Osteoblast (primary cell): ENCODE measurements around the gene ABLIM2. TPM values are rescaled to one million over a fixed set of nuclear protein-coding genes. Genes with fewer than 3 reads are reported as not detected.

ENCODE experiments used
- DNase-seq: peaks from one replicate; pipeline ENCODE4 v3.0.0; 2011; ENCODE audit warnings: low spot score, mixed read lengths; ENCODE audit not compliant: insufficient read length; ENCODE audit errors: missing footprints
- H2AFZ ChIP-seq: 2 replicates; pipeline ENCODE4 v1.6.0; 2011; ENCODE audit warnings: mild to moderate bottlenecking, low read length
- H3K27ac ChIP-seq: 2 replicates; pipeline ENCODE4 v1.5.1; 2011; ENCODE audit warnings: mild to moderate bottlenecking, low read depth, low read length, moderate library complexity
- H3K27me3 ChIP-seq: 2 replicates; pipeline ENCODE4 v1.6.0; 2012; ENCODE audit warnings: mild to moderate bottlenecking, control low read depth, inconsistent platforms, low read length, moderate library complexity; ENCODE audit not compliant: insufficient read depth
- H3K36me3 ChIP-seq: 2 replicates; pipeline ENCODE4 v1.5.1; 2011; ENCODE audit warnings: mild to moderate bottlenecking, low read length, control low read depth, moderate library complexity; ENCODE audit not compliant: insufficient read depth
- H3K4me1 ChIP-seq: 2 replicates; pipeline ENCODE4 v1.5.1; 2011; ENCODE audit warnings: mild to moderate bottlenecking, low read length, control low read depth, moderate library complexity; ENCODE audit not compliant: insufficient read depth
- H3K4me2 ChIP-seq: 2 replicates; pipeline ENCODE4 v1.6.0; 2011; ENCODE audit warnings: mild to moderate bottlenecking, low read length; ENCODE audit not compliant: insufficient read depth
- H3K4me3 ChIP-seq: fragments of 200-600 bp; sonication (generic); 3 replicates; pipeline ENCODE4 v1.5.1; 2012; ENCODE audit warnings: mild to moderate bottlenecking, low read length, inconsistent platforms; ENCODE audit not compliant: insufficient read depth
- H3K79me2 ChIP-seq: 2 replicates; pipeline ENCODE4 v1.6.0; 2012; ENCODE audit warnings: mild to moderate bottlenecking, low read length, control low read depth, inconsistent platforms; ENCODE audit not compliant: insufficient read depth
- H3K9me3 ChIP-seq: 2 replicates; pipeline ENCODE4 v1.5.1; 2011; ENCODE audit warnings: low read depth, low read length, control low read depth
- H4K20me1 ChIP-seq: 2 replicates; pipeline ENCODE4 v1.6.0; 2012; ENCODE audit warnings: mild to moderate bottlenecking, low read length, control low read depth; ENCODE audit not compliant: insufficient read depth
- CTCF ChIP-seq: IDR thresholded peaks from 2 replicates; pipeline ENCODE4 v1.5.1; 2011; ENCODE audit warnings: mild to moderate bottlenecking, low read depth, low read length, moderate library complexity; ENCODE audit errors: extremely low read depth
- total RNA-seq: library from RNA; depleted of rRNA; stranded (reverse); fragments of >200 nt; gene quantifications from 2 replicates; pipeline ENCODE4 v1.2.3, GENCODE V29; 2012

ABLIM2 gene
- total RNA-seq, 1 donor: 0.36 TPM

DNA sequence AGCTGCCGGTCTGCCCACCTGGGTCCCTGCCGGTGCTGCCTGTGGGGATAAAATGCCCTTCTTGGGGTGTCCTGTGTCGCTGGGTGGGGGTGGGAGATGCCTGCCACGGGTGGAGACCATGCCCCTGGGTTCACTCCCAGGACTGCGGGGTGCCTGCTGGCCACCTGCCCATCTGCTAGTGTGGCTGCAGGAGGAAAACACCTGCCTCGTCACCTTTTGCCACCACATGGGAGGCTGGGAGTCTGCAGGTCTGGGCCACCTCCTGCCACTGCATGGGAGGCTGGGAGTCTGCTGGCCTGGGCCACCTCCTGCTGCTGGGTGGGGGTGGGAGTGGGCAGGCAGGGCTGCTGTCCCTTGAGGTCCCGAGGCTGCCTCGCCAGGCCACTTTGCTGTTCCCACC is 160.2 kb downstream of the ABLIM2 start:
- no peak overlapping the region for H2AFZ ChIP-seq
- TF ChIP-seq CTCF: no peak
- no peak overlapping the region for H3K4me2 ChIP-seq
- peaks cover 32% of the 10 kb centered on the region for H3K27me3 ChIP-seq
- no peaks in the 10 kb centered on the region for H4K20me1 ChIP-seq
- H3K79me2 ChIP-seq: no peaks in the 10 kb centered on the region
- H3K9me3 ChIP-seq: no peaks in the 10 kb centered on the region
- no peaks in the 10 kb centered on the region for H3K4me1 ChIP-seq
- no peak overlapping the region for H3K27ac ChIP-seq
- peak; percentile 2 for DNase-seq
- H3K36me3 ChIP-seq: no peaks in the 10 kb centered on the region
- no peak overlapping the region for H3K4me3 ChIP-seq

GRCh38 chr4:7995866-7996265 is 162.7 kb downstream of the ABLIM2 start:
- TF ChIP-seq CTCF: no peak
- Histone ChIP-seq H3K36me3 (no peaks in the 10 kb centered on the region), H3K27ac (no peak overlapping the region), H3K4me2 (no peak overlapping the region), H3K79me2 (no peaks in the 10 kb centered on the region), H2AFZ (no peak overlapping the region), H3K27me3 (peaks cover 19% of the 10 kb centered on the region), H3K4me1 (no peaks in the 10 kb centered on the region), H3K9me3 (no peaks in the 10 kb centered on the region), H3K4me3 (no peak overlapping the region), H4K20me1 (no peaks in the 10 kb centered on the region)
- DNase-seq: peak; percentile 75

- TF ChIP-seq CTCF: no peak
- no peaks in the 10 kb centered on the region for H3K79me2 ChIP-seq
- H2AFZ ChIP-seq: no peak overlapping the region
- peak; percentile 19 for DNase-seq
- no peaks in the 10 kb centered on the region for H3K36me3 ChIP-seq
- H3K4me2 ChIP-seq: no peak overlapping the region
- H4K20me1 ChIP-seq: no peaks in the 10 kb centered on the region
- H3K4me1 ChIP-seq: no peaks in the 10 kb centered on the region
- no peaks in the 10 kb centered on the region for H3K9me3 ChIP-seq
- H3K27me3 ChIP-seq: peaks cover 14% of the 10 kb centered on the region
- no peak overlapping the region for H3K4me3 ChIP-seq
- H3K27ac ChIP-seq: no peak overlapping the region
Observed at GRCh38 chr4:7995135-7995534, 163.5 kb downstream of the ABLIM2 start.

DNA sequence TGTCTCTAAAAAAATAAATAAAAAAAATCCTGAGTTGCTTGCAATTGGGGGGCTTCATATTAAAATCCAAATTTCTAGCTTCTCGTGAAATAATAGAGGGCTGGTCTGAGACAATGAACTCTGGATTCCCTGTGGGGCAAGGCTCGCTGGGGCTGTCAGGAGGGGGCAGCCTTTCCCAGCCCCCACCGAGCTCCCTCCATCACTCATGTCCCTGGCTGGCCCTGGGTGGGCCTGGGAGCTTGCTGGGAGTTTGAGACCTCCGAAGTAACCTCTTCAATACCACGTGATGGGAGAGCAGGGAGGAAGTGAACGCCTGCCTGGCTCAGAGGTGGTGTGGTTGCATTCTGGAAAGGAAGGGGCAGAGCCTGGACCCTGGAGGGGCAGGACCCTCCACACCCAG is 164.9 kb downstream of the ABLIM2 start:
- Histone ChIP-seq H2AFZ (no peak overlapping the region), H3K9me3 (peaks cover 2% of the 10 kb centered on the region), H4K20me1 (no peaks in the 10 kb centered on the region), H3K4me3 (no peak overlapping the region), H3K4me1 (no peaks in the 10 kb centered on the region), H3K79me2 (no peaks in the 10 kb centered on the region), H3K36me3 (no peaks in the 10 kb centered on the region), H3K27ac (no peak overlapping the region), H3K27me3 (peaks cover 13% of the 10 kb centered on the region), H3K4me2 (no peak overlapping the region)
- DNase-seq: peak; percentile 15
- no peak for TF ChIP-seq CTCF
